Measurements from ENCODE around the gene TRA2B.
"Not testable (repeated sequence)": the region's sequence is repeated elsewhere in the genome, so short reads cannot be mapped to it uniquely, and the experiment has no call there.

TRA2B gene

GRCh38 chr3:185929192-185930151 is 8.3 kb downstream of the TRA2B start:
- DNase-seq (ENCODE audit: low read depth in 2 of 3, low spot score in 2 of 3): no peak

DNA sequence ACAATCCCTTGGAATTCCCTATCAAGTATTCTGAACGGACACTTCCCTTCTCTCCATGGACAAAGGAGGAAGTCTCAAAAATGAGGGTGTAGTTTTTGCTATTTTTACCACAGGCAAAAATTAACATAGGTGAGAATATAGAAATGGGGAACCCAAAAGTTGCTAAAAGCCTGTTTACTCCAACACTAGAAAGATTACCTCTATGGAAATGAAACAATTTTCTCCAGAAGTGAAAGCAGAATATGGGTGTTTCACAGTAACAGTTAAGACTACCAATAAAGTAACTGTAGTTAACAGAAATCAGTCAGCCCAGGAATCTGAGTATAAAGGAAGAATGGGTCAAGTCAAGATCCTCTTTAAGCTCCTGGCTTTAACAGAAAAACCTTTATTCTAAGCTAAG is 9.3 kb downstream of the TRA2B start:
- DNase-seq (ENCODE audit: low read depth in 2 of 3, low spot score in 2 of 3): no peak

DNA sequence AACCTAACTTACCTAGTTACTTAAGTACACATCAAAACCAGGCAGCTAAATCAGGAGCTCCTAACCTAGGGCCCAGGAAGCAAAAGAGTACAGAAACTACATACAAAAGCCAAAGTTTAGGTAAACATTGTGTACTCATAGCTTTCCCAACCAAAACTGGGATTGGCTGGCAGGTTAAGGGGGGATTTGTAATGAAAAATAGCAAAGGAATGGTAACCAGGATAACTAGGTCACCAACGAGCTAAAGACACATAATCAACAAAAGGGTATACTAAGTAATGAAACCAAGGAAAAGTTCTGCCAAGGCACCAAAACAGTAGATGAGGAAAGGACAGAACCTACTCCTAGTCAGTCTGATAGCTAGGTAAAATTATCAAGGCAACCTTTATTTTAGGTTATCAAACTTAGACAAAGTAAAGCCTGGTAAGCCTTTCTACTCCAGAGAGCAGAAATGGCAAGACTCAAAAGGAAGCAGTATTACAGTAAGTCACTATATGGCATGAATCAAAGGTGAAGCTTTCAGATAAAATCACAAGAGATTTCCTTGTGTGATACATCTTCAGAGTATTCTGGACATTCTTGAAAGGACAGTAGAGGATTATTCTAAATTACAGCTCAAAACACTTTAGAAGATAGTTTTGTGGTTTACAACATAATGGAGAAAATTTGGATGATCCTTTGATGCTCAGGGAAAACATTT is 10.2 kb downstream of the TRA2B start:
- DNase-seq (ENCODE audit: low read depth in 2 of 3, low spot score in 2 of 3): no peak

- DNase-seq (ENCODE audit: low read depth in 2 of 3, low spot score in 2 of 3): no peak
Measured at GRCh38 chr3:185926445-185926844, 11.4 kb downstream of the TRA2B start.

DNA sequence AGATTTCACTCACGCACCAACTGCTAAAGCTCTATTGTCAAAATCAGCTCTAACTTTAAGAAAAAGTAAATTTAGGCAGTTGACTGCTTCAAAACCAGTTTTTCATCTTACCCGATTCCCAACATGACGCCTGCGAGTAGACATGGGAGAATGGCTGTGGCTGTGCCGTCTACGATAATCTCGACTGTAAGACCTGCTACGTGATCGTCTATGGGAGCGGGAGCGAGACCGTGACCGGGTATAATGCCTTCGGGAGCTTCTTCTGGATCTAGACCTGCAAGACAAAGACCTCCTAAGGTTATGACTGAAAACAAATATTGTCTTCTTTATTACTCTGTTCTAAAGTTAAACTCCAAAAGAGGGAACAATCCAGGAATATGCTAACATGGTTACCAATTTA is 12.5 kb downstream of the TRA2B start:
- DNase-seq (ENCODE audit: low read depth in 2 of 3, low spot score in 2 of 3): no peak

DNA sequence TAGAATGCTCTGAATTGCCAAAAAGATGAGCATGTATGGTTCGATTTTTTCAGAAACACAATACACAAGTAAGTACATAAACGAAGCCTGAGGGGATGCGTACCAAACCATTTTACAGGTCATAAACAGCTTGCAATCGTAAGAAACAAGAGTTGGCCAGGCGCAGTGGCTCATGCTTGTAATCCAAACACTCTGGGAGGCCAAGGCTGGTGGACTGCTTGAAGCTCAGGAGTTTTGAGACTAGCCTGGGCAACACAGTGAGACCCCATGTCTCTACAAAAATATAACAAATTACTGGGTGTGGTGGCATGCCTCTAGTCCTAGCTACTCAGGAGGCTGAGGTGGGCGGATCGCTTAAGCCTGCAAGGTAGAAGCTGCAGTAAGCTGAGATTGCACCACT is 13.4 kb downstream of the TRA2B start:
- no peak for DNase-seq (ENCODE audit: low read depth in 2 of 3, low spot score in 2 of 3)

GRCh38 chr3:185920184-185920583 is 17.6 kb downstream of the TRA2B start:
- no peak for DNase-seq (ENCODE audit: low read depth in 2 of 3, low spot score in 2 of 3)

DNA sequence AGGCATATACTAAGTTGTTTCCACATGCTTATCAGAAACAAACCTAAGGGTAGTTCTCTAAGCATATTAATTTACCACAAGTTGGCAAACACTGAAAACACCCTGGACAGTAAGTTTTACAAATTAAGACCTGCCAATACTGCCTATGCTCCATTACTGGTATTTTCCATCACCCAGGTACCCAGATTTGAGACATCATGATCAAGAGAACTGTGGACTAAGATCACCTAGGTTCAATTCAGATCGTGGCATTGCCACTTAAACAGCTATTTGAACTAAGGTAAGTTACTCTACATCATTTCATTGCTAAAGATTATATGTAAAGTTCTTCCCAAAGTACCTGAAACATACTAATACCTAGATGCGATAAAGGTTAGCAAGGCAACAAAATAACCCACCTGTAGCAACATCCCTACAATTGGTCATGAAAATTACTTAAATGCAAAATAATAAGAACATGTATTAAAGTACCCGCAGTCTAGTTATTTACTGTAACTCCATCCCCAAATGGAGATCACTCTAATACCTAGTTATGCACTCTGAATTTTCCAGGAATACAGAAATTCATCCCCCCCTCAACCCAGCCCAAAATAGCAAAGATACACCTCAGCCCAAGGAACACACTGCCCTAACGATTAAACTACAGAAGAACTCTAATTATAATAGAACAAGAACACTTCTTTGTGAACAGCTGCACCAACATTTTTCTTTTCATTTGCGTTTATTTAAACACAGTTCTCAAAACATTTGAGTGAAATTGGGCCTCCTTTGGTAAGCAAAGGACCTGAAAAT is 21.6 kb downstream of the TRA2B start:
- DNase-seq (ENCODE audit: low read depth in 2 of 3, low spot score in 2 of 3): no peak

DNA sequence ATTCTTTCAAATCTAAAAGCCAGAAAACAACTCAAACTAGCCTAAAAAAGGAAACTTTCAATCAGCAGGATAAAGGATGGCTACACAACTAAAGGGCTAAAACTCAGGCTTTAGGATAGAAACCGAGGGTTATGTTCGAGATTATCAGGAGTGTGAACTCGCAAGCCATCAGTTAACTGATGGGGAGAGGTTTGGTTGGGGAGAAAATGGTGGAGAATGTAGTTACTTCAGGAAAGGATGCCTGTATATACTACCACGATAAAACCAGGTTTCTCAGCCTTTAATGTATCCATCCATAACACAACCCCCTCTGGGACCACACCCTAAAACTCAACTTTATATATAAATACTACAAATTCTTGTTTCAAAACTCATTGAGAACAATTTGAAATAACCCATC is 22.2 kb downstream of the TRA2B start:
- no peak for DNase-seq (ENCODE audit: low read depth in 2 of 3, low spot score in 2 of 3)

DNA sequence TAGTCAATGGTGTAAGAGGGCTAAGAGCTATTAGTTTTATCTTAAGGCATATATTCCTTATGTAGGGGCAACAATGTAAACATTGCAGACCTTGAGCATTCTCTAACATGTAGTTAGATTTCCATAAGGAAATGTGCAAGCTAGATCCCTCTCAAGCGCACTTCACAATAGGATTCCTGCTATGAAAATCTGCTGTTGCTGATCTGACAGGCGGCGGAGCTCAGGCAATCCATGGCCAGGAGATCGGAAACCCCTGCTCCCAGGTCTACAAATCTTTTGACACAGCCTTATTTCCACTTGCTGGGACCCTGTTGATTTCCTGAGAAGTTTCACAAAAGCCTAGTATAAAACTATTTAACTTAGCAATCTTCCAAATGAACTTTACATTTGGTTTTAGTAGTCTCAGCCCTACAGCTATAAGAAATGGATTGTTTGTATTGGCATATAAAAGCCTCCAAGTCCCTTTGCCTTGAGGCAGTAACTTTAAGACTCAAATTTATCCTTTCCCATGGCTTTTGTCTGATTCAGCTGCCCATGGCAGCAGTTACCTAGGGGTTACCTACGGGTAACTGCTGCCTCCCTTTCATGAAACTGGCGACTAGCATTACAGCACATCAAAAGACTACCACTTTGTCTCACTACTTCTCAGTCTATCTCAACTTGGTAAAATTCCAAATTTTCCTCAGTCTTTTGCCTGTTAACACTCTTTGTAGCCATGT is 22.7 kb downstream of the TRA2B start:
- no peak for DNase-seq (ENCODE audit: low read depth in 2 of 3, low spot score in 2 of 3)

DNA sequence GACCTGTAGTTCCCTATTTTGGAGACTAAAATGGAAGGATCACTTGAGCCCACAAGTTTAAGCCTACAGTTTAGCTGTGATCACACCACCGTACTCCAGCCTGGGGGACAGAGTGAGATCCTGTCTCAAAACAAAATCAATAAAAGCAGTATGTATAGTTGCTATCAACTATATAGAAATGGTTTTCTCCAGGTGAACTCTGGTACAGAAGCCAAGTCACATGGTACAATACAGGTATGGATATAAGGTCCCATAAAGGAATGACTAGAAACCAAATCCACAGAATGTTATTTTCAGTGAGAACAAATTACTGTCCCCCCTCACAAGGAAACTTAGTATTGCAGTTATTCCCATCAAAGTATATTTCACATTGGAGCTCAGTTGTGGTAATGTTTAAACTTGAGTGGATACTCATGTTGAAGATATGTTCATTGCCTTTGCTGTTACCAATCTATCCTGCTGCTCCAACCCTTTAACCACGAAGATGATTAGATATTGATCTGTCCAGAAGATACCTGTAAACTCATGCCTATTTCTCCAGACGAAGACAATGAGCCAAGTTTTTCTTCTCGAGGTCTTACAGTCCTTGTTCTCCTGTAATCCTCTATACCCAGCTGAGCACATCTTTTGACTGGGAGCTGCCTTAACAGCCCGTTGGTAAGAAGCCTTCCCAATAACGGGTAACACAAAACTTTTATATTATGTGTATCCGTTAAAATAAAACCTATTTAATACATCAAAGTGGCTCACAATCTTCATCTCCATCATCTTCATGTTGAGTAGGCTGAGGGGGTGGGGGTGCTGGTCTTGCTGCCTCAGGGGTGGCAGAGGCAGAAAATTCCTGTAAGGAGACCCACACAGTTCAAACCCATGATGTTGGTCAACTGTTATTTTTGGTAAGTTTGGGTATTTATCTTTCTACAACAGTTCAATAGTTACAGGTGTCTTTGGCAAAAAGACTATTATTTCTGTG is 24.6 kb downstream of the TRA2B start:
- no peak for DNase-seq (ENCODE audit: low read depth in 2 of 3, low spot score in 2 of 3)

- no peak for DNase-seq (ENCODE audit: low read depth in 2 of 3, low spot score in 2 of 3)
Measured at GRCh38 chr3:185912512-185912911, 25.3 kb downstream of the TRA2B start.

DNA sequence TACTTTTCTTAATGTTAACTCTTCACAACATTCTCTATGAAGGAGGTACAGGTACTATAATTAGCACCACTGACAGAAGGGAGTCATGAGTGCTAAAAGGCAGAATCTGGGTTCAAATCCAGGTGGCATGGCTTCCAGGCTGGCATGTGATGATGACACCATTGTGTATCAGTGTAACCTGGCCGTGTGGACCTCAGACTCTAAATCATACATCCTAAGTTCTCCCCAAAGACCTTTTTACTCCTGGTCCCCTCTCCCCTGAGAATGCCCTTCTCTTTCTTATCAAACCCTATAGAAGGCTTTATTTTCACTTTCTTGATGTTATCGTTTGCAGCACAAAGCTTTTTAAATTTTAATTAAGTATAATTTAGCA is 26.8 kb downstream of the TRA2B start:
- DNase-seq (ENCODE audit: low read depth in 2 of 3, low spot score in 2 of 3): not testable (repeated sequence)

- not testable (repeated sequence) for DNase-seq (ENCODE audit: low read depth in 2 of 3, low spot score in 2 of 3)
Measured at GRCh38 chr3:185910322-185911075, 27.3 kb downstream of the TRA2B start.

DNA sequence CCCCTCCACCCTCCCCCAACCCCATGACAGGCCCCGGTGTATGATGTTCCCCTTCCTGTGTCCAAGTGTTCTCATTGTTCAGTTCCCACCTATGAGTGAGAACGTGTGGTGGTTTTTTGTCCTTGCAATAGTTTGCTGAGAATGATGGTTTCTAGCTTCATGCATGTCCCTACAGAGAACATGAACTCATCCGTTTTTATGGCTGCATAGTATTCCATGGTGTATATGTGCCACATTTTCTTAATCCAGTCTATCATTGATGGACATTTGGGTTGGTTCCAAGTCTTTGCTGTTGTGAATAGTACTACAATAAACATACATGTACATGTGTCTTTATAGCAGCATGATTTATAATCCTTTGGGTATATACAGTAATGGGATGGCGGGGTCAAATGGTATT is 27.9 kb downstream of the TRA2B start:
- DNase-seq (ENCODE audit: low read depth in 2 of 3, low spot score in 2 of 3): not testable (repeated sequence)

- no peak for DNase-seq (ENCODE audit: low read depth in 2 of 3, low spot score in 2 of 3)
Measured at GRCh38 chr3:185900228-185900627, 37.6 kb downstream of the TRA2B start.

DNA sequence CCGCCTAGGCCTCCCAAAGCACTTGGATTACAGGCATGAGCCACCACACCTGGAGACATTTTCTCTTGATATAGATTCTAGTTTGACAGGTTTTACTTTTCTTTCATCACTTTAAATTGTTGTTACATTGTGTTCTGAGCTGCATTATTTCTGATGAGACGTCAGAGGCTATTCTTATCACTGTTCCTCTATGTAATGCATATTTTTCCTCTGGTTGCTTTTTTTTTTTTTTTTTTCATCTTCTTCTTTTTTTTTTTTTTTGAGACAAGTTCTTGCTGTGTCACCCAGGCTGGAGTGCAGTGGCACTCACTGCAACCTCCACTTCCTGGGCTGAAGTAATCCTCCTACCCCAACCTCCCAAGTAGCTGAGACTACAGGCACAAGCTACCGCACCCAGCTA is 41.2 kb downstream of the TRA2B start:
- no peak for DNase-seq (ENCODE audit: low read depth in 2 of 3, low spot score in 2 of 3)

GRCh38 chr3:185887066-185887465 is 50.7 kb downstream of the TRA2B start:
- no peak for DNase-seq (ENCODE audit: low read depth in 2 of 3, low spot score in 2 of 3)

DNA sequence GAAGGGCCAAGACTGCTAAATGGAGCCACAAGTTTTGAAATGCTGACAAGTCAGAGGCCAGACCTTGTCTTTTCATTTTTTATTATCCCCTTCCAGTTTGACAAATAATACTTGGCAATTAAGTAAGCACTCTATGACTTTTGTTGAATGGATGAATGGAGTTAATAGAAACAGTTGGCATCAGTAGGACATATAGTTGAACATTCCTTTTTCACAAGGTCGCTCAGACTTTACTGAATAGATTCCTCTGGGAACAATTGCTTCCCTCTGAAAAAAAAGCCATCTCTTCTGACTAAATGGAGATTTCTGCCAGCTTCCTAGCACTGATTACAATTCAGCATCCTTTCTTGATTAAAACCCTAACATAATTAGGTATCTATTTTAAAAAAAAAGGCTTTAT is 53.2 kb downstream of the TRA2B start:
- DNase-seq (ENCODE audit: low read depth in 2 of 3, low spot score in 2 of 3): no peak
